ENCODE results near the gene LLGL2. TPM values are rescaled to one million over a fixed set of nuclear protein-coding genes. Genes with fewer than 3 reads are reported as not detected.
"Not testable (repeated sequence)": the region's sequence is repeated elsewhere in the genome, so short reads cannot be mapped to it uniquely, and the experiment has no call there.

Gene LLGL2
- polyA plus RNA-seq, 2 donors = 71.6 to 139 TPM

GRCh38 chr17:75591722-75592302 lies 66.3 kb downstream of the LLGL2 start:
- 88 to 93% methylated on average over 7 of the region's 7 CpGs for WGBS, 2 donors
- Histone ChIP-seq H3K36me3 (ENCODE audit: control insufficient read depth in 2 of 2, insufficient read depth in 2 of 2, low read length in 1 of 2) (no peaks in the 10 kb centered on the region), H3K4me3 (ENCODE audit: low read depth in 1 of 2, low read length in 2 of 2) (no peak overlapping the region), H3K9me3 (ENCODE audit: control insufficient read depth in 2 of 2, insufficient read depth in 1 of 2, low read depth in 1 of 2, low read length in 1 of 2) (no peaks in the 10 kb centered on the region), H3K27me3 (ENCODE audit: control insufficient read depth in 1 of 2, insufficient read depth in 2 of 2, low read length in 2 of 2) (no peaks in the 10 kb centered on the region), H3K4me1 (ENCODE audit: control insufficient read depth in 2 of 2, insufficient read depth in 2 of 2, low read length in 1 of 2) (peaks cover 0 to 11% of the 10 kb centered on the region in 2 donors), H3K27ac (ENCODE audit: low read depth in 2 of 2, low read length in 1 of 2) (no peak overlapping the region)

- 89 to 93% methylated on average over 17 of the region's 17 CpGs for WGBS, 2 donors
- no peaks in the 10 kb centered on the region for H3K9me3 ChIP-seq (ENCODE audit: control insufficient read depth in 2 of 2, insufficient read depth in 1 of 2, low read depth in 1 of 2, low read length in 1 of 2)
These were observed 67.0 kb downstream of the LLGL2 start for GRCh38 chr17:75592348-75593020.

GRCh38 chr17:75593430-75593829 lies 67.9 kb downstream of the LLGL2 start:
- not testable (repeated sequence) for H3K27me3 ChIP-seq (ENCODE audit: control insufficient read depth in 1 of 2, insufficient read depth in 2 of 2, low read length in 2 of 2); H3K9me3 ChIP-seq (ENCODE audit: control insufficient read depth in 2 of 2, insufficient read depth in 1 of 2, low read depth in 1 of 2, low read length in 1 of 2); H3K4me1 ChIP-seq (ENCODE audit: control insufficient read depth in 2 of 2, insufficient read depth in 2 of 2, low read length in 1 of 2); H3K27ac ChIP-seq (ENCODE audit: low read depth in 2 of 2, low read length in 1 of 2); H3K4me3 ChIP-seq (ENCODE audit: low read depth in 1 of 2, low read length in 2 of 2); H3K36me3 ChIP-seq (ENCODE audit: control insufficient read depth in 2 of 2, insufficient read depth in 2 of 2, low read length in 1 of 2)
- 58 to 70% methylated on average over 9 of the region's 9 CpGs for WGBS, 2 donors

More at GRCh38 chr17:75592348-75593020, 67.0 kb downstream of the LLGL2 start:
- Histone ChIP-seq H3K4me1 (ENCODE audit: control insufficient read depth in 2 of 2, insufficient read depth in 2 of 2, low read length in 1 of 2) (peaks cover 0 to 10% of the 10 kb centered on the region in 2 donors), H3K27me3 (ENCODE audit: control insufficient read depth in 1 of 2, insufficient read depth in 2 of 2, low read length in 2 of 2) (no peaks in the 10 kb centered on the region), H3K4me3 (ENCODE audit: low read depth in 1 of 2, low read length in 2 of 2) (no peak overlapping the region), H3K36me3 (ENCODE audit: control insufficient read depth in 2 of 2, insufficient read depth in 2 of 2, low read length in 1 of 2) (no peaks in the 10 kb centered on the region), H3K27ac (ENCODE audit: low read depth in 2 of 2, low read length in 1 of 2) (no peak overlapping the region)

- Histone ChIP-seq H3K9me3 (ENCODE audit: control insufficient read depth in 2 of 2, insufficient read depth in 1 of 2, low read depth in 1 of 2, low read length in 1 of 2) (no peaks in the 10 kb centered on the region), H3K4me1 (ENCODE audit: control insufficient read depth in 2 of 2, insufficient read depth in 2 of 2, low read length in 1 of 2) (peaks cover 0 to 2% of the 10 kb centered on the region in 2 donors), H3K4me3 (ENCODE audit: low read depth in 1 of 2, low read length in 2 of 2) (no peak overlapping the region), H3K27me3 (ENCODE audit: control insufficient read depth in 1 of 2, insufficient read depth in 2 of 2, low read length in 2 of 2) (no peaks in the 10 kb centered on the region), H3K36me3 (ENCODE audit: control insufficient read depth in 2 of 2, insufficient read depth in 2 of 2, low read length in 1 of 2) (no peaks in the 10 kb centered on the region), H3K27ac (ENCODE audit: low read depth in 2 of 2, low read length in 1 of 2) (no peak overlapping the region)
- 65 to 75% methylated on average over 27 to 28 of the region's 28 CpGs for WGBS, 2 donors
These were observed 69.2 kb downstream of the LLGL2 start for GRCh38 chr17:75594499-75595283.

- 76 to 83% methylated on average over 13 of the region's 13 CpGs for WGBS, 2 donors
These were observed 69.9 kb downstream of the LLGL2 start for GRCh38 chr17:75595284-75595919.

GRCh38 chr17:75595920-75596313 lies 70.4 kb downstream of the LLGL2 start:
- H3K4me3 ChIP-seq (ENCODE audit: low read depth in 1 of 2, low read length in 2 of 2) = no peak overlapping the region
- no peaks in the 10 kb centered on the region for H3K9me3 ChIP-seq (ENCODE audit: control insufficient read depth in 2 of 2, insufficient read depth in 1 of 2, low read depth in 1 of 2, low read length in 1 of 2)
- H3K36me3 ChIP-seq (ENCODE audit: control insufficient read depth in 2 of 2, insufficient read depth in 2 of 2, low read length in 1 of 2) = no peaks in the 10 kb centered on the region
- no peaks in the 10 kb centered on the region for H3K27me3 ChIP-seq (ENCODE audit: control insufficient read depth in 1 of 2, insufficient read depth in 2 of 2, low read length in 2 of 2)
- H3K27ac ChIP-seq (ENCODE audit: low read depth in 2 of 2, low read length in 1 of 2) = no peak overlapping the region
- no peaks in the 10 kb centered on the region for H3K4me1 ChIP-seq (ENCODE audit: control insufficient read depth in 2 of 2, insufficient read depth in 2 of 2, low read length in 1 of 2)
- WGBS, 2 donors = 80 to 82% methylated on average over 6 of the region's 6 CpGs

More at GRCh38 chr17:75595284-75595919, 69.9 kb downstream of the LLGL2 start:
- Histone ChIP-seq H3K36me3 (ENCODE audit: control insufficient read depth in 2 of 2, insufficient read depth in 2 of 2, low read length in 1 of 2) (no peaks in the 10 kb centered on the region), H3K27ac (ENCODE audit: low read depth in 2 of 2, low read length in 1 of 2) (no peak overlapping the region), H3K4me3 (ENCODE audit: low read depth in 1 of 2, low read length in 2 of 2) (no peak overlapping the region), H3K4me1 (ENCODE audit: control insufficient read depth in 2 of 2, insufficient read depth in 2 of 2, low read length in 1 of 2) (no peaks in the 10 kb centered on the region), H3K9me3 (ENCODE audit: control insufficient read depth in 2 of 2, insufficient read depth in 1 of 2, low read depth in 1 of 2, low read length in 1 of 2) (no peaks in the 10 kb centered on the region), H3K27me3 (ENCODE audit: control insufficient read depth in 1 of 2, insufficient read depth in 2 of 2, low read length in 2 of 2) (no peaks in the 10 kb centered on the region)

- Histone ChIP-seq H3K4me3 (ENCODE audit: low read depth in 1 of 2, low read length in 2 of 2) (no peak overlapping the region), H3K4me1 (ENCODE audit: control insufficient read depth in 2 of 2, insufficient read depth in 2 of 2, low read length in 1 of 2) (peaks cover 0 to under 1% of the 10 kb centered on the region in 2 donors), H3K9me3 (ENCODE audit: control insufficient read depth in 2 of 2, insufficient read depth in 1 of 2, low read depth in 1 of 2, low read length in 1 of 2) (no peaks in the 10 kb centered on the region), H3K27ac (ENCODE audit: low read depth in 2 of 2, low read length in 1 of 2) (no peak overlapping the region), H3K27me3 (ENCODE audit: control insufficient read depth in 1 of 2, insufficient read depth in 2 of 2, low read length in 2 of 2) (no peaks in the 10 kb centered on the region), H3K36me3 (ENCODE audit: control insufficient read depth in 2 of 2, insufficient read depth in 2 of 2, low read length in 1 of 2) (no peaks in the 10 kb centered on the region)
- 86 to 89% methylated on average over 17 of the region's 17 CpGs for WGBS, 2 donors
These were observed 71.0 kb downstream of the LLGL2 start for GRCh38 chr17:75596320-75597087.

- 58 to 61% methylated on average over 28 of the region's 28 CpGs for WGBS, 2 donors
- Histone ChIP-seq H3K4me3 (ENCODE audit: low read depth in 1 of 2, low read length in 2 of 2) (no peak overlapping the region), H3K9me3 (ENCODE audit: control insufficient read depth in 2 of 2, insufficient read depth in 1 of 2, low read depth in 1 of 2, low read length in 1 of 2) (no peaks in the 10 kb centered on the region), H3K36me3 (ENCODE audit: control insufficient read depth in 2 of 2, insufficient read depth in 2 of 2, low read length in 1 of 2) (no peaks in the 10 kb centered on the region), H3K27ac (ENCODE audit: low read depth in 2 of 2, low read length in 1 of 2) (peak overlapping the region; percentile 8 to 72), H3K27me3 (ENCODE audit: control insufficient read depth in 1 of 2, insufficient read depth in 2 of 2, low read length in 2 of 2) (no peaks in the 10 kb centered on the region), H3K4me1 (ENCODE audit: control insufficient read depth in 2 of 2, insufficient read depth in 2 of 2, low read length in 1 of 2) (peaks cover 4 to 8% of the 10 kb centered on the region in 2 donors)
These were observed 75.8 kb downstream of the LLGL2 start for GRCh38 chr17:75601057-75601987.
